ENCODE measurements around the gene PRPS2.
A peak's percentile ranks its signal among the peaks of the same experiment; 100 is the strongest.

The PRPS2 gene

DNA sequence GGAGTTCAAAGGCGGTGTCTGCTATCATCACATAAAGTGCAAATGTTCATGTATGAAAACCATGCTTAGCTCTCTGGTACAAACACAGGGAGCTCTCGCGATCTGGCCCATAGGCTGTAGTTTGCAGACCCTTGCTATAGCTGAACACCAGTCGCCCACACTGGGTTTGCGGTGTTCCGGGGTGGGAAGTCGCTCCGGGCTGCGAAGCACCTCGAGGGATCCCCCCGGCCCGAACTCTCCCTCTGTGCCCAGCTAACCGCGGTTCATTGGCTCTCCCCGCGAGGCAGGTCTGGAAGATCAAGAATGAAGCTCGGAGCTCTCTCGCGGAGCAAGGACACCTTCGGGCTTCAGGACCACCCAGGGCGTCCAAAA, 341 bp upstream of the PRPS2 start:
- TF ChIP-seq GATA1 (IDR thresholded peaks at IDR 0.05; ENCODE audit: low read depth, low read length): no peak
- TF ChIP-seq POLR2A (IDR thresholded peaks at IDR 0.05; ENCODE audit: low read length): no peak
- no peak for DNase-seq

DNA sequence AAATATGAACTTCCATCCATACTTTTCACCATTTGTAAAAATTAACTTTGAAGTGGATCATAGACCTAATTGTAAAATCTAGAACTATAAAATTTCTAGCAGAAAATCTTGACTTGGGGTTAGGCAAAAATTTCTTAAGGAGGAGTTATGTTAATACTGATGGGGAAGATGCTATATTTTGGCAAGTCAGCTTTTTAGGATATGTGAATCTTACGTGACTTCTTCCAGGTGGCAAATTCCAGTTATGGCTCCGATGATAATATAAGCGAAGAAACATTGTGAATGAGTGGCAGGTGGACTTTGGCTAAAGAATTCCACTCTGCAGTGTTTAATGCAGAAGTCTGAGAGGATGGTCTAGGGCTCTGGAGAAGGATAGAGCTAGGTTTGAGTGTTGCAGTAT, 1.5 kb downstream of the PRPS2 start:
- no peak for DNase-seq
- TF ChIP-seq POLR2A (IDR thresholded peaks at IDR 0.05; ENCODE audit: low read length) (no peak), GATA1 (IDR thresholded peaks at IDR 0.05; ENCODE audit: low read depth, low read length) (no peak)

DNA sequence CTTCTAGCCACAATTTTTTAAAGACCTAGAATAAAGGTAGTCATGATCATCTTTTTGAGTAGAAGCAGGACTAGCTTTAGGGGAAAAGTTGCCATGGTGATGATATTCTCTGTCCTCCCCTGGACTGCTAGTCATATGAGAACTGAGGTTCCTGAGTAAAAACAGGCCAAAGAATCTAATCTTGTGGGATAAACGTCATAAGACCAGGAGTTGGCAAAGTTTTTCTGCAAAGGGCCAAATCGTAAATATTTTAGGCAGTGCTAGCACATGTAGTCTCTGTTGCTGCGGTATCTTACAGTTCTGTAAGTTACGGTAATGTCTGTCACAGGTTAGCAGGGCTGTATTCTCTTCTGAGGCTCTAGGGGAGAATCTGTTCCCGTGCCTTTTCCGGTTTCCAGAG, 3.4 kb downstream of the PRPS2 start:
- TF ChIP-seq POLR2A (IDR thresholded peaks at IDR 0.05; ENCODE audit: low read length): no peak
- DNase-seq: no peak

DNA sequence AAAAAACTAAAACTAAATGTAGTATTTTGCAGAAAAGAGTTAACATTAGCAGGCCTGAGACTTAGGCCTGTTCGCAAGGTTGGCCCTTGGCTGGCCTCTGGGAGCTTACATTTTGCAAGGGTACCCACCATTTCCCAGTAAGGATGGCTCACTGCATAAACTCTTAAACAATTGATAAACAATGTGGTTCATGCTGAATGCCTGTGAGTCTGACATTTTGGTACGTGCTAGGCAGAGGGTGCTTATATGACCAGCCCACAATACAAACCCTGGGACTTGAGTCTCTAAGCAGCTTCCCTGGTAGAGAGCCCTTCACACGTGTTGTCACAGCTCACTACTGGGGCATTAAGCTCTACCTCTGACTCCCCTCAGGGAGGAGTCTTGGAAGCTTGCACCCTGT, 7.4 kb downstream of the PRPS2 start:
- DNase-seq: no peak
- TF ChIP-seq GATA1 (IDR thresholded peaks at IDR 0.05; ENCODE audit: low read depth, low read length): no peak
- TF ChIP-seq POLR2A (IDR thresholded peaks at IDR 0.05; ENCODE audit: low read length): no peak

DNA sequence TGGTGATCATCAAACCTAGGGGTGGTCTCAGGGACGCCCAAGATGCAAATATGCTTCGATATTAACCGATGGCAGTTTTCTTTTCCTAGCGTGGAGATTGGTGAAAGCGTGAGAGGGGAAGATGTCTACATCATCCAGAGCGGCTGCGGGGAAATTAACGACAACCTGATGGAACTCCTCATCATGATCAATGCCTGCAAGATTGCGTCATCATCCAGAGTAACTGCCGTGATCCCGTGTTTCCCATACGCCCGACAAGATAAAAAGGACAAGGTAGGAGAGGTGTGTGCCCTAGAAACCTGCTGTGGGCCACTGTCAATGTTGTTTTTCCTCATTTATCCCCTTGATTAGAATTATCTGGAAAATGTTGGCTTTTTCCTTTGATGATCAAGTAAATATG, 7.9 kb downstream of the PRPS2 start:
- TF ChIP-seq GATA1 (IDR thresholded peaks at IDR 0.05; ENCODE audit: low read depth, low read length) (no peak), POLR2A (IDR thresholded peaks at IDR 0.05; ENCODE audit: low read length) (no peak)
- no peak for DNase-seq

DNA sequence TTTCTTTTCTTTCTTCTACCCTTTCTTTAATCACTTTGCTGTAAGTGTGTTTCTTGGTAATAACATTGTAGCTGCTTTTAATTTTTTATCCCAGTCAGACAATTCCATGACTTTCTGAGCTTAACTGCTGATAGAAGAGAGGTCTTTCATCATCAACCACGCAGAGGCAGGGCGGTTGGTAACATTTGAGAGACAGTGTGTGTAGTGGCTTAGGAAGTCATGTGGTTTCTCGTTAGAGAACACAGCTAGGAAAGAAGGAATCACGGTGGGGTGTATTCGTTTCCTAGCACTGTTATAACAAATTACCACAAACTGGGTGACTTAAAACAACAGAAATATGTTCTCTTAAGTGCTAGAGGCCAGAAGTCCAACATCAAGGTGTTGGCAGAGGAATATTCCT, 11.5 kb downstream of the PRPS2 start:
- TF ChIP-seq GATA1 (IDR thresholded peaks at IDR 0.05; ENCODE audit: low read depth, low read length) (no peak), POLR2A (IDR thresholded peaks at IDR 0.05; ENCODE audit: low read length) (no peak)

DNA sequence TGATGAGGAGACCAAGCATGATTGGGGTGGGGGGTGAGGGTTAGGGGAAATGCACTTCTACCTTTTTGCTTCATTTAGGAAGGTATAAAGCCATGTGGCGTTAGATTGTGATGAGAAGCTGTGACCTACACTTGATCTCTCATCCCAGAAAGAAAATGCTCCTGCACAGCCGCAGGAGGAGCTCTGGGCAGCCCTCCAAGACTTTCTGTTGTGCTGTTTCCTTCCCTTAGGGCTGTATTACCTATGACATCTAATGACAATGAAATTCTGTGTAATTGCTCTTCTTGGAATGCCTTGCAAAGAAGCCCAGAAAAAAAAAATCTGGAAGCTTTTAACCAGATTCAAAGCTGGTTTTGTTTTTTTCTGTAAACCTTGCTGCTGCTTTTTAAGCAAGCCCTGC, 13.4 kb downstream of the PRPS2 start:
- TF ChIP-seq GATA1 (IDR thresholded peaks at IDR 0.05; ENCODE audit: low read depth, low read length): no peak
- no peak for TF ChIP-seq POLR2A (IDR thresholded peaks at IDR 0.05; ENCODE audit: low read length)
- no peak for DNase-seq

More for the DNA sequence above, 11.5 kb downstream of the PRPS2 start:
- DNase-seq: no peak

DNA sequence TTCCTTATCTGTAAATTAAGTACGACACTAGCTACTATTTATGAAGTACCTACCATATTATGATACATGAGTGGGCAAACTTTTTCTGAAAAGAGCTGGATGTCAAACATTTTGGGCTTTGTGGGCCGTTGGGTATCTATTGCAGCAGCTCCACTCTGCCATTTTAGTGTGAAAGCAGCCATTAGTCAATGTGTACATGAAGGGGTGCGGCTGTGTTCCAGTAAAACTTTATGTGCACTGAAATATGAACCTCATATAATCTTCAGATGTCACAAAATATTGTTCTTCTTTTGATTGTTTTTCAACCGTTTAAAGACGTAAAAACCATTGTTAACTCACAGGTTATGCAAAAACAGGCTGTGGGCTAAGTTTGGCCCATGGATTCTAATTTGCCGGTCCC, 14.1 kb downstream of the PRPS2 start:
- TF ChIP-seq GATA1 (IDR thresholded peaks at IDR 0.05; ENCODE audit: low read depth, low read length) (no peak), POLR2A (IDR thresholded peaks at IDR 0.05; ENCODE audit: low read length) (no peak)
- DNase-seq: no peak

DNA sequence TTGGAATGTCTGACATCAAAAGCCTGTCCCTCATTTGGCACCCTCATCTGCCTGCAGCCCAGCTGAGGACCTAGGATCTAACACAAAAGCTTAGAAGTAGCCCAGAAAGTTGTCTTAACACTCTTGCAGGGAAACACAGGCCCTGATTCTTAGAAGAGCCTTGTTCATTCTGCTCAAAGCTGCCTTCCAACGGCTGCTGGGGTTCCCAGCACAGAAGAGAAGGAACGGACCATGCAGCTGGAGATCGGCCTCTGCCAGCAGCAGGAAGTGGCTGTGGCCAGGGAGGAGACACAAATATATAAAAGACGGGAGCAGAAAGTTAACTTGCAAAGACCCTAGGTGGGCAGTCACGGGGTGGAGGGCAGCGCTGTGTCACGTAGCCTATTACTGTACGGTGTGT, 20.4 kb downstream of the PRPS2 start:
- no peak for DNase-seq
- TF ChIP-seq POLR2A (IDR thresholded peaks at IDR 0.05; ENCODE audit: low read length) (no peak), GATA1 (IDR thresholded peaks at IDR 0.05; ENCODE audit: low read depth, low read length) (no peak)

- DNase-seq: peak; percentile 15 to 44
- TF ChIP-seq GATA1 (IDR thresholded peaks at IDR 0.05; ENCODE audit: low read depth, low read length) (no peak), POLR2A (IDR thresholded peaks at IDR 0.05; ENCODE audit: low read length) (no peak)
These were observed 23.2 kb downstream of the PRPS2 start for GRCh38 chrX:12814420-12814819.

DNA sequence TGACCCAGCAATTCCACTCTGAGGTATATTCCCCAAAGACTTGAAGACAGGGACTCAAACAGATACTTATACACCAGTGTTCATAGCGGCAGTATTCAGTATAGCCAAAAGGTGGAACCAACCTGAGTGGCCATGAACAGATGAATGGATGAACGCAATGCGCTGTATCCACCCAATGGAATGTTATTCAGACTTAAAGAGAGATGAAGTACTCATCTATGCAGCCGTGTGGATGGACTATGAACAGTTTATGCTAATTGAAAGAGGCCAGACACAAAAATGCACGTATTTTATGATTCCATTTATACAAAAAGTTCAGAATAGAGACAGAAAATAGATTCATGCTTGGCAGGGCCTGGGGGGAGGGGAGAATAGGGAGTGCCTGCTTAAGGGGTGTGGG, 26.3 kb downstream of the PRPS2 start:
- DNase-seq: no peak
- no peak for TF ChIP-seq POLR2A (IDR thresholded peaks at IDR 0.05; ENCODE audit: low read length)

- TF ChIP-seq GATA1 (IDR thresholded peaks at IDR 0.05; ENCODE audit: low read depth, low read length) (no peak), POLR2A (IDR thresholded peaks at IDR 0.05; ENCODE audit: low read length) (no peak)
- peak in 1 of 2 experiments; percentile 1 for DNase-seq
These were observed 28.0 kb downstream of the PRPS2 start for GRCh38 chrX:12819222-12819621.

GRCh38 chrX:12820737-12821136, 29.5 kb downstream of the PRPS2 start:
- TF ChIP-seq POLR2A (IDR thresholded peaks at IDR 0.05; ENCODE audit: low read length): no peak
- no peak for TF ChIP-seq GATA1 (IDR thresholded peaks at IDR 0.05; ENCODE audit: low read depth, low read length)
- DNase-seq: no peak

GRCh38 chrX:12824944-12825343, 33.7 kb downstream of the PRPS2 start:
- TF ChIP-seq GATA1 (IDR thresholded peaks at IDR 0.05; ENCODE audit: low read depth, low read length): no peak
- TF ChIP-seq POLR2A (IDR thresholded peaks at IDR 0.05; ENCODE audit: low read length): no peak

DNA sequence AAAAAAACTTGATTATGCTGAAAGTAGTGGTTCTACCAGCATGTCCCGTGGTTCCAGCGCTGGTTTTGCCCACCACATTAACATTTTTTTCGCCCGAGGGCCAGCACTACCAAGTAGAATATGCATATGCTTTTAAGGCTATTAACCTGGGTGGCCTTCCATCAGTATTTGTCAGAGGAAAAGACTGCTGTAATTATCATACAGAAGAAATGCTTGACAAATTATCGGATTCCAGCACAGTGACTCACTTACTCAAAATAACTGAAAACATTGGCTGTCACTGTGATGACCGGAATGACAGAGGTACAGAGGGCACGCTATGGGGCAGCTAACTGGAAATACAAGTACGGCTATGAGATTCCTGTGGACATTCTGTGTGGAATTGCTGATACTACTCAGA, 34.6 kb downstream of the PRPS2 start:
- no peak for DNase-seq
- TF ChIP-seq POLR2A (IDR thresholded peaks at IDR 0.05; ENCODE audit: low read length): no peak
- no peak for TF ChIP-seq GATA1 (IDR thresholded peaks at IDR 0.05; ENCODE audit: low read depth, low read length)

More at GRCh38 chrX:12824944-12825343, 33.7 kb downstream of the PRPS2 start:
- no peak for DNase-seq

DNA sequence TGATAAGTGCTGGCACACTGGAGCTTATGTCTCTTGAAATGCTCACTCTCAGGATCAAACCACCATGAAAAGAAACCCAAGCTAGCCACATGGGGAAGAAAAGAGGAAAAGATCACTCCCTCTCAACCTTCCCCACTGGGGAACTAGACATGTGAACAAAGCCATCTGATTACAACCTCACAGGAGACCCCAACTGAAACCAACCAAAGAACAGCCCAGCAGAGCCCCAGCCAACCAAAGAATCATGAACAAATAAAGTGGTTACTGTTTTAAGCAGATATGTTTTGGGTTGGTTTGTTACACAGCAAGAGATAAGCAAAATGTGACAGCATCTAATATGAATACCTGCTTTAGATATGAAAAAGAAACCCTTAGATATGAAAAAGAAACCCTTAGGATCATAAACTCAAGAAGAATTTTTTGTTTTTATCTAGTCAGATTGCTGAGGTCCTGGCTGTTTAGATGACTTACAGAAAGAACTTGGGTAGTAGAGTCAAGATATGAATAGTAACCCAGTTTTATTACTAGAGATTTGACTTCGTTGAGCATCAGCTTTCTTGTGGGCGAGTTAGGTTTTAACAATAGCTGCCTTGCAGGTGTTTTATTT, 52.0 kb downstream of the PRPS2 start:
- TF ChIP-seq GATA1 (IDR thresholded peaks at IDR 0.05; ENCODE audit: low read depth, low read length) (no peak), POLR2A (IDR thresholded peaks at IDR 0.05; ENCODE audit: low read length) (no peak)
- DNase-seq: no peak

Measured in erythroblast (primary cell).